ENCODE data around the gene ASB18.
A peak's percentile ranks its signal among the peaks of the same experiment; 100 is the strongest.

Gene ASB18

GRCh38 chr2:236264256-236264655, at the start of gene ASB18:
Gene ASB18 (minus strand): TSS chr2:236264406. CDS start chr2:236264345, 61 bp downstream.
- DNase-seq (ENCODE audit: low read depth) = no peak
- TF ChIP-seq, protein P1, sequence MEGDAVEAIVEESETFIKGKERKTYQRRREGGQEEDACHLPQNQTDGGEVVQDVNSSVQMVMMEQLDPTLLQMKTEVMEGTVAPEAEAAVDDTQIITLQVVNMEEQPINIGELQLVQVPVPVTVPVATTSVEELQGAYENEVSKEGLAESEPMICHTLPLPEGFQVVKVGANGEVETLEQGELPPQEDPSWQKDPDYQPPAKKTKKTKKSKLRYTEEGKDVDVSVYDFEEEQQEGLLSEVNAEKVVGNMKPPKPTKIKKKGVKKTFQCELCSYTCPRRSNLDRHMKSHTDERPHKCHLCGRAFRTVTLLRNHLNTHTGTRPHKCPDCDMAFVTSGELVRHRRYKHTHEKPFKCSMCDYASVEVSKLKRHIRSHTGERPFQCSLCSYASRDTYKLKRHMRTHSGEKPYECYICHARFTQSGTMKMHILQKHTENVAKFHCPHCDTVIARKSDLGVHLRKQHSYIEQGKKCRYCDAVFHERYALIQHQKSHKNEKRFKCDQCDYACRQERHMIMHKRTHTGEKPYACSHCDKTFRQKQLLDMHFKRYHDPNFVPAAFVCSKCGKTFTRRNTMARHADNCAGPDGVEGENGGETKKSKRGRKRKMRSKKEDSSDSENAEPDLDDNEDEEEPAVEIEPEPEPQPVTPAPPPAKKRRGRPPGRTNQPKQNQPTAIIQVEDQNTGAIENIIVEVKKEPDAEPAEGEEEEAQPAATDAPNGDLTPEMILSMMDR (IDR thresholded peaks at IDR 0.05; ENCODE audit: control insufficient read depth, extremely low read depth, insufficient read depth) = no peak
- no peak within 1 kb of the TSS for H3K4me3 ChIP-seq (ENCODE audit: low read depth, low read length)

- no peak overlapping the region for H3K4me3 ChIP-seq (ENCODE audit: low read depth, low read length)
- DNase-seq (ENCODE audit: low read depth) = no peak
- TF ChIP-seq, protein P1 (IDR thresholded peaks at IDR 0.05; ENCODE audit: control insufficient read depth, extremely low read depth, insufficient read depth) = no peak
These were observed 47.1 kb upstream of the ASB18 start for GRCh38 chr2:236311286-236311685.

- no peak overlapping the region for H3K4me3 ChIP-seq (ENCODE audit: low read depth, low read length)
- TF ChIP-seq, protein P1 (IDR thresholded peaks at IDR 0.05; ENCODE audit: control insufficient read depth, extremely low read depth, insufficient read depth) = peak; percentile 75
- DNase-seq (ENCODE audit: low read depth) = no peak
These were observed 45.4 kb upstream of the ASB18 start for GRCh38 chr2:236309669-236310029.

- DNase-seq (ENCODE audit: low read depth) = no peak
- no peak overlapping the region for H3K4me3 ChIP-seq (ENCODE audit: low read depth, low read length)
- TF ChIP-seq, protein P1 (IDR thresholded peaks at IDR 0.05; ENCODE audit: control insufficient read depth, extremely low read depth, insufficient read depth) = no peak
These were observed 44.9 kb upstream of the ASB18 start for GRCh38 chr2:236308855-236309668.

- H3K4me3 ChIP-seq (ENCODE audit: low read depth, low read length) = no peak overlapping the region
- DNase-seq (ENCODE audit: low read depth) = no peak
- TF ChIP-seq, protein P1 (IDR thresholded peaks at IDR 0.05; ENCODE audit: control insufficient read depth, extremely low read depth, insufficient read depth) = no peak
These were observed 43.4 kb upstream of the ASB18 start for GRCh38 chr2:236307641-236308040.

- H3K4me3 ChIP-seq (ENCODE audit: low read depth, low read length) = no peak overlapping the region
- DNase-seq (ENCODE audit: low read depth) = no peak
- TF ChIP-seq, protein P1 (IDR thresholded peaks at IDR 0.05; ENCODE audit: control insufficient read depth, extremely low read depth, insufficient read depth) = no peak
These were observed 42.8 kb upstream of the ASB18 start for GRCh38 chr2:236306825-236307540.
